SU-DHL-6 (cell line): ENCODE measurements around the gene C1QTNF8.

Source experiments
- CTCF ChIP-seq: fragments of 200-600 bp; sonication (generic); IDR thresholded peaks from one replicate; pipeline ENCODE4 v1.5.1; 2017; ENCODE audit warnings: antibody characterized with exemption, mild to moderate bottlenecking, low read length, moderate library complexity; ENCODE audit not compliant: insufficient read depth, poor library complexity, severe bottlenecking
- EZH2phosphoT487 ChIP-seq: fragments of 200-600 bp; sonication (generic), shearing (Covaris generic); conservative IDR thresholded peaks from 2 replicates; pipeline ENCODE4 v1.6.1; 2018; ENCODE audit warnings: mild to moderate bottlenecking, antibody characterized with exemption, low read length, moderate library complexity, mixed read lengths

GRCh38 chr16:1113489-1113888 lies 17.4 kb upstream of the C1QTNF8 start:
- no peak for TF ChIP-seq CTCF
- TF ChIP-seq EZH2phosphoT487: no peak
